ENCODE measurements around the gene ARHGAP32.
"Not testable (repeated sequence)": the region's sequence is repeated elsewhere in the genome, so short reads cannot be mapped to it uniquely, and the experiment has no call there.

ARHGAP32 gene

GRCh38 chr11:129018126-129018525 lies 174.0 kb downstream of the ARHGAP32 start:
- DNase-seq = no peak

GRCh38 chr11:129013737-129014475 lies 178.2 kb downstream of the ARHGAP32 start:
- DNase-seq = no peak

GRCh38 chr11:129012880-129013279 lies 179.2 kb downstream of the ARHGAP32 start:
- no peak for DNase-seq

GRCh38 chr11:129006161-129006560 lies 186.0 kb downstream of the ARHGAP32 start:
- no peak for DNase-seq

- not testable (repeated sequence) for DNase-seq
Measured at GRCh38 chr11:128999165-128999564, 193.0 kb downstream of the ARHGAP32 start.

- no peak for DNase-seq
Measured at GRCh38 chr11:128988242-128988970, 203.7 kb downstream of the ARHGAP32 start.

GRCh38 chr11:128985880-128986279 lies 206.2 kb downstream of the ARHGAP32 start:
- DNase-seq = no peak

GRCh38 chr11:128983023-128983422 lies 209.1 kb downstream of the ARHGAP32 start:
- no peak for DNase-seq

- no peak for DNase-seq
Measured at GRCh38 chr11:128981254-128981653, 210.9 kb downstream of the ARHGAP32 start.

- DNase-seq = no peak
Measured at GRCh38 chr11:128970598-128971190, 221.4 kb downstream of the ARHGAP32 start.

- DNase-seq = no peak
Measured at GRCh38 chr11:128968916-128969315, 223.2 kb downstream of the ARHGAP32 start.

- no peak for DNase-seq
Measured at GRCh38 chr11:128967578-128967977, 224.5 kb downstream of the ARHGAP32 start.

- peak; percentile 11 for DNase-seq
Measured at GRCh38 chr11:128965485-128965884, 226.6 kb downstream of the ARHGAP32 start.

- DNase-seq = no peak
Measured at GRCh38 chr11:128964463-128964930, 227.6 kb downstream of the ARHGAP32 start.

GRCh38 chr11:128963744-128964325 lies 228.3 kb downstream of the ARHGAP32 start:
- DNase-seq = no peak

GRCh38 chr11:128962896-128963295 lies 229.2 kb downstream of the ARHGAP32 start:
- no peak for DNase-seq

- DNase-seq = no peak
Measured at GRCh38 chr11:128961645-128962044, 230.5 kb downstream of the ARHGAP32 start.

- DNase-seq = no peak
Measured at GRCh38 chr11:128957202-128957482, 235.0 kb downstream of the ARHGAP32 start.

- peak; percentile 61 for DNase-seq
Measured at GRCh38 chr11:128956401-128957201, 235.5 kb downstream of the ARHGAP32 start.

- DNase-seq = no peak
Measured at GRCh38 chr11:128955636-128956035, 236.5 kb downstream of the ARHGAP32 start.

- no peak for DNase-seq
Measured at GRCh38 chr11:128953151-128953550, 239.0 kb downstream of the ARHGAP32 start.

- no peak for DNase-seq
Measured at GRCh38 chr11:128949791-128950454, 242.2 kb downstream of the ARHGAP32 start.
